H1 (cell line): ENCODE data around the gene DOCK1.

Experiments
- CHD2 ChIP-seq: IDR thresholded peaks from 2 replicates; pipeline ENCODE4 v1.6.1; 2012; ENCODE audit warnings: low read length, improper control_type of control experiment
- EP300 ChIP-seq, 2 experiments: IDR thresholded peaks; 1 replicate in 1 of 2; 2 replicates in 1 of 2; pipeline ENCODE4 v1.6.1; 2011 to 2012; ENCODE audit warnings: low read depth in 2 of 2, low read length in 2 of 2, mild to moderate bottlenecking in 2 of 2, borderline replicate concordance in 1 of 2, inconsistent platforms in 1 of 2, moderate library complexity in 1 of 2
- FOSL1 ChIP-seq: IDR thresholded peaks from 2 replicates; pipeline ENCODE4 v1.6.1; 2011; ENCODE audit warnings: mild to moderate bottlenecking, low read depth, low read length, moderate library complexity; ENCODE audit not compliant: insufficient read depth
- GTF2F1 ChIP-seq: IDR thresholded peaks from 2 replicates; pipeline ENCODE4 v1.6.1; 2012; ENCODE audit warnings: low read depth, low read length, improper control_type of control experiment, borderline replicate concordance
- HDAC2 ChIP-seq, 2 experiments: fragments of 300-600 bp in 1 of 2; sonication (generic) in 1 of 2; IDR thresholded peaks; 2 replicates each; pipeline ENCODE4 v1.6.1; 2011 to 2012; ENCODE audit warnings: low read depth in 2 of 2, low read length in 2 of 2, mild to moderate bottlenecking in 2 of 2, moderate library complexity in 2 of 2, borderline replicate concordance in 1 of 2, inconsistent platforms in 1 of 2
- HDAC6 ChIP-seq: IDR thresholded peaks from one replicate; pipeline ENCODE4 v1.7.1; 2012; ENCODE audit warnings: low read depth, mild to moderate bottlenecking, inconsistent platforms, low read length, moderate library complexity
- KDM1A ChIP-seq: fragments of 200-600, 300-600 bp; sonication (generic); IDR thresholded peaks from 2 replicates; pipeline ENCODE4 v1.7.1; 2016; ENCODE audit warnings: mild to moderate bottlenecking, low read length, borderline replicate concordance
- POLR2A ChIP-seq, 2 experiments: IDR thresholded peaks; 1 replicate in 1 of 2; 2 replicates in 1 of 2; pipeline ENCODE4 v1.6.1; 2011; ENCODE audit warnings: low read depth in 2 of 2, low read length in 2 of 2, mild to moderate bottlenecking in 2 of 2; ENCODE audit errors: control extremely low read depth in 1 of 2
- RFX5 ChIP-seq: IDR thresholded peaks from 2 replicates; pipeline ENCODE4 v1.6.1; 2011; ENCODE audit warnings: low read depth, low read length, improper control_type of control experiment, borderline replicate concordance
- ZNF274 ChIP-seq: IDR thresholded peaks from 2 replicates; pipeline ENCODE4 v1.7.0; 2012; ENCODE audit warnings: low read length, borderline replicate concordance; ENCODE audit errors: extremely low read depth
- TF ChIP-seq, protein P1 (sequence below), 3 experiments: IDR thresholded peaks; 1 replicate in 2 of 3; 2 replicates in 1 of 3; pipeline versions ENCODE4 v1.5.1 to v1.6.1; 2011; ENCODE audit warnings: low read length in 3 of 3, mild to moderate bottlenecking in 3 of 3, inconsistent platforms in 2 of 3, low read depth in 1 of 3, moderate library complexity in 1 of 3; ENCODE audit not compliant: insufficient read depth in 1 of 3; ENCODE audit errors: control extremely low read depth in 1 of 3
- TF ChIP-seq, protein P2 (sequence below): IDR thresholded peaks from 2 replicates; pipeline ENCODE4 v1.6.1; 2011; ENCODE audit warnings: low read length, improper control_type of control experiment
- TF ChIP-seq, protein P3 (sequence below): IDR thresholded peaks from 2 replicates; pipeline ENCODE4 v1.6.1; 2012; ENCODE audit warnings: low read length, inconsistent platforms

DNA sequence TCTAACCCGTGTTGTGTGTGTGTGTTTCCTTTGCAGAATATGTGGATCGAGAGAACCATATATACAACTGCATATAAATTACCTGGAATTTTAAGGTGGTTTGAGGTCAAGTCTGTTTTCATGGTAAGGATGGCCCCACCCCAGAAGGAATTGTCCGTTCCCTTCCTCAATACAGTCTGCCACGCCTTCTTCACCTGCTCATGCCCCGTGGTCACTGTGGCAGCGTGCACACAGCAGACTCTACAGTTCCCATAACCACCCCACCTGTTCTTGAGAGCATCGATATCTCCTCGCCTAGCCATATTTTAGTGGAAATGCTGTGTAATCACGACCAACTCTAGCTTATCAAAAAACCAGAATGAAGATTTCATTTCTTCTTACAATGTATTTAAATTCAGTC is 509.9 kb downstream of the DOCK1 start:
- TF ChIP-seq HDAC2 (IDR thresholded peaks at IDR 0.05; ENCODE audit: borderline replicate concordance in 1 of 2, low read depth in 2 of 2, low read length in 2 of 2) = no peak
- TF ChIP-seq, protein P1, sequence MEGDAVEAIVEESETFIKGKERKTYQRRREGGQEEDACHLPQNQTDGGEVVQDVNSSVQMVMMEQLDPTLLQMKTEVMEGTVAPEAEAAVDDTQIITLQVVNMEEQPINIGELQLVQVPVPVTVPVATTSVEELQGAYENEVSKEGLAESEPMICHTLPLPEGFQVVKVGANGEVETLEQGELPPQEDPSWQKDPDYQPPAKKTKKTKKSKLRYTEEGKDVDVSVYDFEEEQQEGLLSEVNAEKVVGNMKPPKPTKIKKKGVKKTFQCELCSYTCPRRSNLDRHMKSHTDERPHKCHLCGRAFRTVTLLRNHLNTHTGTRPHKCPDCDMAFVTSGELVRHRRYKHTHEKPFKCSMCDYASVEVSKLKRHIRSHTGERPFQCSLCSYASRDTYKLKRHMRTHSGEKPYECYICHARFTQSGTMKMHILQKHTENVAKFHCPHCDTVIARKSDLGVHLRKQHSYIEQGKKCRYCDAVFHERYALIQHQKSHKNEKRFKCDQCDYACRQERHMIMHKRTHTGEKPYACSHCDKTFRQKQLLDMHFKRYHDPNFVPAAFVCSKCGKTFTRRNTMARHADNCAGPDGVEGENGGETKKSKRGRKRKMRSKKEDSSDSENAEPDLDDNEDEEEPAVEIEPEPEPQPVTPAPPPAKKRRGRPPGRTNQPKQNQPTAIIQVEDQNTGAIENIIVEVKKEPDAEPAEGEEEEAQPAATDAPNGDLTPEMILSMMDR (IDR thresholded peaks at IDR 0.05; ENCODE audit: control extremely low read depth in 1 of 3, insufficient read depth in 1 of 3, low read depth in 1 of 3, low read length in 3 of 3) = no peak
- no peak for TF ChIP-seq FOSL1
- TF ChIP-seq, protein P2, sequence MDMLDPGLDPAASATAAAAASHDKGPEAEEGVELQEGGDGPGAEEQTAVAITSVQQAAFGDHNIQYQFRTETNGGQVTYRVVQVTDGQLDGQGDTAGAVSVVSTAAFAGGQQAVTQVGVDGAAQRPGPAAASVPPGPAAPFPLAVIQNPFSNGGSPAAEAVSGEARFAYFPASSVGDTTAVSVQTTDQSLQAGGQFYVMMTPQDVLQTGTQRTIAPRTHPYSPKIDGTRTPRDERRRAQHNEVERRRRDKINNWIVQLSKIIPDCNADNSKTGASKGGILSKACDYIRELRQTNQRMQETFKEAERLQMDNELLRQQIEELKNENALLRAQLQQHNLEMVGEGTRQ = no peak
- TF ChIP-seq HDAC6 = no peak
- no peak for TF ChIP-seq GTF2F1
- no peak for TF ChIP-seq POLR2A (IDR thresholded peaks at IDR 0.05; ENCODE audit: control extremely low read depth in 1 of 2, low read depth in 2 of 2, low read length in 2 of 2)
- TF ChIP-seq ZNF274 = no peak
- no peak for TF ChIP-seq KDM1A
- TF ChIP-seq EP300 (IDR thresholded peaks at IDR 0.05; ENCODE audit: borderline replicate concordance in 1 of 2, low read depth in 2 of 2, low read length in 2 of 2) = no peak
- TF ChIP-seq CHD2 = no peak
- no peak for TF ChIP-seq RFX5
- TF ChIP-seq, protein P3, sequence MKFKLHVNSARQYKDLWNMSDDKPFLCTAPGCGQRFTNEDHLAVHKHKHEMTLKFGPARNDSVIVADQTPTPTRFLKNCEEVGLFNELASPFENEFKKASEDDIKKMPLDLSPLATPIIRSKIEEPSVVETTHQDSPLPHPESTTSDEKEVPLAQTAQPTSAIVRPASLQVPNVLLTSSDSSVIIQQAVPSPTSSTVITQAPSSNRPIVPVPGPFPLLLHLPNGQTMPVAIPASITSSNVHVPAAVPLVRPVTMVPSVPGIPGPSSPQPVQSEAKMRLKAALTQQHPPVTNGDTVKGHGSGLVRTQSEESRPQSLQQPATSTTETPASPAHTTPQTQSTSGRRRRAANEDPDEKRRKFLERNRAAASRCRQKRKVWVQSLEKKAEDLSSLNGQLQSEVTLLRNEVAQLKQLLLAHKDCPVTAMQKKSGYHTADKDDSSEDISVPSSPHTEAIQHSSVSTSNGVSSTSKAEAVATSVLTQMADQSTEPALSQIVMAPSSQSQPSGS = no peak
